ENCODE measurements around the gene CENPP. TPM values are rescaled to one million over a fixed set of nuclear protein-coding genes. Genes with fewer than 3 reads are reported as not detected.

Gene CENPP
- polyA plus RNA-seq, 2 donors: 2.2 to 3.6 TPM

DNA sequence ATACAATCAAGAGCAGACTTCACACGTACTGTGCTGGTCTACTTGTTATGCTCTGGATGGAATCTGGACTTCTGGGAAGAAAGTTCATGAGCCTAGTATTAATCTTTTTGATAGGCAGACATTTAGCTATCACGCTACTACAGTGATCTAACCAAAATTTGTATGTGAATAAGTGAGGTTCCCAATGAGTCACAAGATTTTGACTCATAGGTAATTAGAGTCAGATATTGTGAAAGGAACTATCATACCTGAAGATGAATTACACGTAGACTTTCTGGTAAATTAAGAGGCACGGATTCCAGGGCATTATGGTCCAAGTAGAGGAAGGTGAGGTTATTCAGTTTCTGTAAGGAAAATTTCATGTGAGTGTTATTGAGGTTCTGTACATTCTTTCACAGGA lies 60.2 kb downstream of the CENPP start:
- peaks cover 0 to 2% of the 10 kb centered on the region in 2 donors for H3K36me3 ChIP-seq (ENCODE audit: control insufficient read depth in 2 of 2, insufficient read depth in 2 of 2, low read length in 1 of 2)
- WGBS, 2 donors: 54 to 72% methylated on average over 4 of the region's 4 CpGs

DNA sequence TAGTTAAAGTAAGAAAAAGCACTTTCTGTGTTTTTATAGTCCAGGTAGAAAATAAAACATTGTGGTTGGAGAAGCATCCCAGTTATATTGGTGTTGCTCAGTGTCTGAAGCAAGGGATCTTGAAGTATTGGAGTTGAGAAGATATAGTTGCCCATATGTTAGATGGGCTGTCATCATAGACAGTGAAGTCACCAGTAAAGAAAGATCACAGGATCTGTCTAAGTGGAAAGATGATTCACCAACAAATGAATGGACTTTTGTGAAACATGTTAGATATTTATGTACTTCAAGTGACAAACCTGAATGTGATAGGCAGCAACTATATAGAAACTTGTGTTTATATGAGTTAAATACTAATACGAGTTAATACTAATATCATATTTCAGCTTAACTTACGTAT lies 66.9 kb downstream of the CENPP start:
- Histone ChIP-seq H3K27ac (ENCODE audit: low read depth in 2 of 2, low read length in 1 of 2) (no peak overlapping the region), H3K4me1 (ENCODE audit: control insufficient read depth in 2 of 2, insufficient read depth in 2 of 2, low read length in 1 of 2) (no peaks in the 10 kb centered on the region), H3K4me3 (ENCODE audit: low read depth in 1 of 2, low read length in 2 of 2) (no peak overlapping the region), H3K9me3 (ENCODE audit: control insufficient read depth in 2 of 2, insufficient read depth in 1 of 2, low read depth in 1 of 2, low read length in 1 of 2) (no peaks in the 10 kb centered on the region), H3K27me3 (ENCODE audit: control insufficient read depth in 1 of 2, insufficient read depth in 2 of 2, low read length in 2 of 2) (no peaks in the 10 kb centered on the region), H3K36me3 (ENCODE audit: control insufficient read depth in 2 of 2, insufficient read depth in 2 of 2, low read length in 1 of 2) (no peaks in the 10 kb centered on the region)
- WGBS, 2 donors: 82 to 83% methylated on average over 2 of the region's 2 CpGs

More for the DNA sequence above, 60.2 kb downstream of the CENPP start:
- Histone ChIP-seq H3K27me3 (ENCODE audit: control insufficient read depth in 1 of 2, insufficient read depth in 2 of 2, low read length in 2 of 2) (no peaks in the 10 kb centered on the region), H3K9me3 (ENCODE audit: control insufficient read depth in 2 of 2, insufficient read depth in 1 of 2, low read depth in 1 of 2, low read length in 1 of 2) (no peaks in the 10 kb centered on the region), H3K4me1 (ENCODE audit: control insufficient read depth in 2 of 2, insufficient read depth in 2 of 2, low read length in 1 of 2) (no peaks in the 10 kb centered on the region), H3K4me3 (ENCODE audit: low read depth in 1 of 2, low read length in 2 of 2) (no peak overlapping the region), H3K27ac (ENCODE audit: low read depth in 2 of 2, low read length in 1 of 2) (peak overlapping the region in 1 of 2 donors; percentile 13)

DNA sequence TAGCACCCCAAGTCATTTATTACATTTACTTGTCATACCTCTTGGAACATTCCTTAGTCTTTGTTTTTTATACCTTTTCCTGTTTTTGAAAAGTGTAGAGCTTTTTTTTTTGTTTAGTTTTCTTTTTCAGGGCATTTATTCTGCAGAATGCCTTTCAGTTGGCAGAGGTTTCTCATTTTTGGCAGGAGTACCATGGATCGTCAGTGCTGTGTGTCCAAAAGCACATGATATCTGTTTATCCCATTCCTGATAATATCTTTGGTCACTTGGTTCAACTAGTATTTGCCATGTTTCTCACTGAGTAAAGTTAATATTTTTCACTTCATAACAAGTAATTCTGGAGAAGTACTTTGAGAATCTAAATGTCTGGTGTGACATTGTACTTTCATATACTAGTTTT lies 67.9 kb downstream of the CENPP start:
- no peaks in the 10 kb centered on the region for H3K36me3 ChIP-seq (ENCODE audit: control insufficient read depth in 2 of 2, insufficient read depth in 2 of 2, low read length in 1 of 2)
- H3K4me1 ChIP-seq (ENCODE audit: control insufficient read depth in 2 of 2, insufficient read depth in 2 of 2, low read length in 1 of 2): no peaks in the 10 kb centered on the region
- H3K4me3 ChIP-seq (ENCODE audit: low read depth in 1 of 2, low read length in 2 of 2): no peak overlapping the region
- no peaks in the 10 kb centered on the region for H3K27me3 ChIP-seq (ENCODE audit: control insufficient read depth in 1 of 2, insufficient read depth in 2 of 2, low read length in 2 of 2)
- H3K27ac ChIP-seq (ENCODE audit: low read depth in 2 of 2, low read length in 1 of 2): no peak overlapping the region
- 24 to 29% methylated on average over 1 of the region's 1 CpG for WGBS, 2 donors
- no peaks in the 10 kb centered on the region for H3K9me3 ChIP-seq (ENCODE audit: control insufficient read depth in 2 of 2, insufficient read depth in 1 of 2, low read depth in 1 of 2, low read length in 1 of 2)

DNA sequence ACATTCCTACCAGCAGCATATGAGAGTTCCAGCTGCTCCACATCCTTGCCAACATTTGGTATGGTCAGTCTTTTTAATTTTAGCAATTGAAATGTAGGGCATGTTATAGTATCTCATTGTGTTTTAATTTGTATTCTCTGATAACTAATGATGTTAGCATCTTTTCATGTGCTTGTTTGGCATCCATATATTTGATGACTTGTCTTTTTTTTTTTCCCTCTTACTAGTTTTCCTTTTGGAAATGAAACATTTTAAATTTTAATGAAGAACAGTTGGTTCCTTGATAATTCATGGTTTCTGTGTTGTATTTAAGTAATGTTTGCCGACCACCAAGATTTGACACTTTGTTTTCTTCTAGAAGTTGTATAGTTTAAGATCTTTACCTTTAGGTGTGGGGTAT lies 69.9 kb downstream of the CENPP start:
- Histone ChIP-seq H3K9me3 (ENCODE audit: control insufficient read depth in 2 of 2, insufficient read depth in 1 of 2, low read depth in 1 of 2, low read length in 1 of 2) (no peaks in the 10 kb centered on the region), H3K4me3 (ENCODE audit: low read depth in 1 of 2, low read length in 2 of 2) (no peak overlapping the region), H3K4me1 (ENCODE audit: control insufficient read depth in 2 of 2, insufficient read depth in 2 of 2, low read length in 1 of 2) (no peaks in the 10 kb centered on the region), H3K27ac (ENCODE audit: low read depth in 2 of 2, low read length in 1 of 2) (no peak overlapping the region), H3K36me3 (ENCODE audit: control insufficient read depth in 2 of 2, insufficient read depth in 2 of 2, low read length in 1 of 2) (no peaks in the 10 kb centered on the region), H3K27me3 (ENCODE audit: control insufficient read depth in 1 of 2, insufficient read depth in 2 of 2, low read length in 2 of 2) (no peaks in the 10 kb centered on the region)
- WGBS, 2 donors: 96 to 97% methylated on average over 1 of the region's 1 CpG

DNA sequence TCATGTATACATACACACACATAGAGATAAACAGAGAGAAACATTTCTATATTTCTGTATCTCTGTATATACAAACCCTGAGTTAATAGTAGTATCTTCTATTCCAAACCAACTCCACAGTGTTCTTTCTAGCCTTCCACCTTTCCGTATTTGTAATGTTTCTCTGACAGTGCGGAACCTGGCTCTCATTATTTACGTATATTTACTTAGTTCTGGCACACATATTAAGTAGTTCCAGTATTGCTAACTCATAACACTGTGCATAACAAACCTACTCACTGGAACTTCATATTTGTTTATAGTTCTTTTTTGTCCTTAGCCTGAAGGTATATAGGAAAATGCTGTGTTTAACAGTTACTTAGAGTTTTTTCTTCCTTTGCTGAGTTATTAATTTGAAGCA lies 72.1 kb downstream of the CENPP start:
- no peak overlapping the region for H3K4me3 ChIP-seq (ENCODE audit: low read depth in 1 of 2, low read length in 2 of 2)
- WGBS, 2 donors: 83 to 94% methylated on average over 3 of the region's 3 CpGs

DNA sequence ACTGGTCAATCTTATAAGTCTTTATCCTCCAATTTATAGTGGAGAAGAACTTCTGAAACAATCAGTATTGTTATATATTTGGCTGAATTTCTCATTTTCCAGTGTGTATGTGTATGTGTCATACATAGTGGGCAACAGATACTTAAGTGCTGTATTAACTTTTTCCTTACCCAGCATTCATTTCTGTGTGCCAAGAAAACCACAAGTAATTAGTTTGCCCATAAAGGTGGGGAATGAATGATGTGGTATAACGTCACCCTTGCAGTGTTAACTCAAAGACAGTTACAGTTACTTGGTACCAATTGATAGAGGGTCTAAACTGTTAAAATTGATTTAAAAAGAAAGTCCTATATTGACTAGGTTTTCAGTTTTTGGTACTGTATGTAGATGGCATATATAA lies 76.6 kb downstream of the CENPP start:
- Histone ChIP-seq H3K9me3 (ENCODE audit: control insufficient read depth in 2 of 2, insufficient read depth in 1 of 2, low read depth in 1 of 2, low read length in 1 of 2) (no peaks in the 10 kb centered on the region), H3K27me3 (ENCODE audit: control insufficient read depth in 1 of 2, insufficient read depth in 2 of 2, low read length in 2 of 2) (no peaks in the 10 kb centered on the region), H3K4me1 (ENCODE audit: control insufficient read depth in 2 of 2, insufficient read depth in 2 of 2, low read length in 1 of 2) (no peaks in the 10 kb centered on the region), H3K27ac (ENCODE audit: low read depth in 2 of 2, low read length in 1 of 2) (no peak overlapping the region), H3K36me3 (ENCODE audit: control insufficient read depth in 2 of 2, insufficient read depth in 2 of 2, low read length in 1 of 2) (no peaks in the 10 kb centered on the region), H3K4me3 (ENCODE audit: low read depth in 1 of 2, low read length in 2 of 2) (no peak overlapping the region)
- 63 to 71% methylated on average over 1 of the region's 1 CpG for WGBS, 2 donors

More for the DNA sequence above, 72.1 kb downstream of the CENPP start:
- Histone ChIP-seq H3K4me1 (ENCODE audit: control insufficient read depth in 2 of 2, insufficient read depth in 2 of 2, low read length in 1 of 2) (no peaks in the 10 kb centered on the region), H3K9me3 (ENCODE audit: control insufficient read depth in 2 of 2, insufficient read depth in 1 of 2, low read depth in 1 of 2, low read length in 1 of 2) (no peaks in the 10 kb centered on the region), H3K27ac (ENCODE audit: low read depth in 2 of 2, low read length in 1 of 2) (no peak overlapping the region), H3K27me3 (ENCODE audit: control insufficient read depth in 1 of 2, insufficient read depth in 2 of 2, low read length in 2 of 2) (no peaks in the 10 kb centered on the region), H3K36me3 (ENCODE audit: control insufficient read depth in 2 of 2, insufficient read depth in 2 of 2, low read length in 1 of 2) (no peaks in the 10 kb centered on the region)

DNA sequence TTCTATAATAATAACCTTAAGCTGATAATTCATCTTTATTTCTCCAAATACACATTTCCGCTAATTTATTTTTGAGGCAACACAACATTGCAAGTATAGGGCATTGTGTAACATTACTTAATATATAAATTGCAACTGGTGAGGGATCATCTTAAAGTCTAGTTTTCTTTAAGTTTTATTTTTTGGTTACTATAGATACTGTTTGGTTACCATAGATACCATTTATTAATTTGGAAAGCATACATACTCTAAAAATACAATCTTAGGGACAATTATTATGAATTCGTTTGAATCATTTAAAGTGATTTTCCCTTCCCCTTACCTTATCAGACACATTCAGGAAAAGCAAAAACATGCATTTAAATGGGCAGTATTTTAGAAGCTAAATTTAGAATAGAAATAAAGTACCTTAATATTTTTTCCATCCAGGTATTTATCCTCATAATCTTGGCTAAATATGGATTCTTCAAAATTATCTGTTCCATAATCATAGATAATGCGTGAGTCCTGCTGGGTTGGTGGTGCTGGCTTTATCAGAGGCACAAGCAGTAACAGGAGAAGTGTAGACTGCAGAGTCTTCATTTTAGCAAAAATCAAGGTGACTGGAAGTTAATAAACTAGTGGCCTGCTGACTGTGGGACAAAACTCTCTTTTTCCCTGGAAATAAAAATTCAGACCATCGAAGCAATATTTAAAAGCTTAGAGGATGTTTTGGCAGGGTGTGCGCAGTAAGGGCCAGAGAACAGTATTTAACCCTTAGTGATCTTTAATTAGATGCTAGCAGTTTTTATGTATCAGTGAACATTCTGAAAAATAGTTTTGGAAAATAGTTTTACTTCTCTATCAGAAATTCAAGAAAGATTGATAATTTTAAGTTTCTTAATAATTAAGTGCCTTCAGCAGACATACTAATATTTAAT lies 77.3 kb downstream of the CENPP start:
- no peaks in the 10 kb centered on the region for H3K36me3 ChIP-seq (ENCODE audit: control insufficient read depth in 2 of 2, insufficient read depth in 2 of 2, low read length in 1 of 2)
- no peaks in the 10 kb centered on the region for H3K4me1 ChIP-seq (ENCODE audit: control insufficient read depth in 2 of 2, insufficient read depth in 2 of 2, low read length in 1 of 2)
- no peaks in the 10 kb centered on the region for H3K27me3 ChIP-seq (ENCODE audit: control insufficient read depth in 1 of 2, insufficient read depth in 2 of 2, low read length in 2 of 2)
- WGBS, 2 donors: 65 to 66% methylated on average over 5 of the region's 5 CpGs
- no peak overlapping the region for H3K27ac ChIP-seq (ENCODE audit: low read depth in 2 of 2, low read length in 1 of 2)
- H3K4me3 ChIP-seq (ENCODE audit: low read depth in 1 of 2, low read length in 2 of 2): peak overlapping the region in 1 of 2 donors; percentile 1
- H3K9me3 ChIP-seq (ENCODE audit: control insufficient read depth in 2 of 2, insufficient read depth in 1 of 2, low read depth in 1 of 2, low read length in 1 of 2): no peaks in the 10 kb centered on the region

DNA sequence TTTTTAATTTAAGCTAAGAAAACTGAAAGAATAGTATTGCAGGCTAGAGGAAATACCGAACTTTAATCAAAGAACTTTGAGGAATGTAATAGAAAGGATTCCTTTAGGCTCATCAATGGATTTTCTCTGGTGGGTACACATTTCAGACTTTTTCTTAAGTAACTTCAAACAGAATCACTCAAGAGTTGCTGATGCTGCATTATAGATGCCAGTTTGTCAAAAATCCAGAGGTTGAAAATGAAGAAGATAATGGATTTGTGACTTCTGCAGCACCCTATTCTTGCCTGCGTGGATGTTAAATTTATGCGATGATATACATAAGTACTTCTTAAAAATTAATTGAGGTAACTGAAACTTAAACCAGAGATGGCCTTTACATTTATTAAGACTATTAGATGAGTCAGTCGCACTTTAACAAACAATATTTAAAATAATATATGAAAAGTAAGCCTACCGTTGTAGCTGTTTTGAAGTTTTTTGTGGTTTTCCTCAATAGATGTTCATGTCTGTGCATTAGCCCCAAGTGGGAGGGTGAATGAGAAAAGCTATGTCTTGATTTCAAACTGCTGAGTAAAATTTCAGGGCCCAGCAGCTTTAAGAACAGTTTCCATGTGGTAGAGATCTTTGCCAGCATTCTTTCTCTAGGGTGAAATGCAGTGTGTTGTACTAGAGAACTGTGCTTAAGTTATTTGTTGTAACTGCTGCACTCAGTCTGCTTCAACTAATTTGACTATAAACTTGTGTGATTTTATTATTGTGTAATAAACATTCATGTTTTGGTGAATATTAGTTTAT lies 78.5 kb downstream of the CENPP start, which contains the start of gene OGN:
TSS of gene OGN (minus strand) at position 537 of the 795 bp plus-strand sequence. CDS start 1,171 bp downstream, outside the sequence.
- Histone ChIP-seq H3K9me3 (ENCODE audit: control insufficient read depth in 2 of 2, insufficient read depth in 1 of 2, low read depth in 1 of 2, low read length in 1 of 2) (no peaks in the 10 kb centered on the region), H3K36me3 (ENCODE audit: control insufficient read depth in 2 of 2, insufficient read depth in 2 of 2, low read length in 1 of 2) (no peaks in the 10 kb centered on the region), H3K4me1 (ENCODE audit: control insufficient read depth in 2 of 2, insufficient read depth in 2 of 2, low read length in 1 of 2) (no peaks in the 10 kb centered on the region), H3K27ac (ENCODE audit: low read depth in 2 of 2, low read length in 1 of 2) (no peak within 1 kb of the TSS), H3K27me3 (ENCODE audit: control insufficient read depth in 1 of 2, insufficient read depth in 2 of 2, low read length in 2 of 2) (no peaks in the 10 kb centered on the region), H3K4me3 (ENCODE audit: low read depth in 1 of 2, low read length in 2 of 2) (peak within 1 kb of the TSS in 1 of 2 donors; percentile 1)
- 65 to 71% methylated on average over 5 of the region's 5 CpGs for WGBS, 2 donors

DNA sequence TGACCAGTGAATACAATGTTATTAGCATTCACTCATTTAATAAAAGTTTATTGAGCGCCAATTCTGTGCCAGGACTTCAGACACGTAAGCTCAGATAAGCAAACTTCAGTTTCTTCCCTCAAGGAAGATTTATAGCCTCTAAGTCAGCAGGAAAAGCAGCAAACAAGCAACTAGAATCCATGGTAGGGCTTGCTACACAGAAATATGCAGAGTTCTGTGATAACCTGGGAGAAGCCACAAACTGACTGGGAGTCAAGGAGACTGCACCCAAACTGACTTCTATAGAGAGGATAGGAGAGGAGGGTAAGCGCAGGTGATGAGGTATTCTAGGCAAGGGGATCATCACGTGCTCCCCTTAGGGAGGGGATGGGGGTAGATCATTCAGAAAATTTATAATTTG lies 80.1 kb downstream of the CENPP start:
- Histone ChIP-seq H3K4me1 (ENCODE audit: control insufficient read depth in 2 of 2, insufficient read depth in 2 of 2, low read length in 1 of 2) (no peaks in the 10 kb centered on the region), H3K27me3 (ENCODE audit: control insufficient read depth in 1 of 2, insufficient read depth in 2 of 2, low read length in 2 of 2) (no peaks in the 10 kb centered on the region), H3K36me3 (ENCODE audit: control insufficient read depth in 2 of 2, insufficient read depth in 2 of 2, low read length in 1 of 2) (no peaks in the 10 kb centered on the region), H3K9me3 (ENCODE audit: control insufficient read depth in 2 of 2, insufficient read depth in 1 of 2, low read depth in 1 of 2, low read length in 1 of 2) (no peaks in the 10 kb centered on the region), H3K27ac (ENCODE audit: low read depth in 2 of 2, low read length in 1 of 2) (no peak overlapping the region), H3K4me3 (ENCODE audit: low read depth in 1 of 2, low read length in 2 of 2) (no peak overlapping the region)
- WGBS, 2 donors: 75 to 76% methylated on average over 4 of the region's 4 CpGs
